Measurements from ENCODE around the gene RGS8. TPM values are rescaled to one million over a fixed set of nuclear protein-coding genes. Genes with fewer than 3 reads are reported as not detected.

The RGS8 gene
- polyA plus RNA-seq (2012; ENCODE audit: low read depth, missing spikeins), result 0.09 TPM

GRCh38 chr1:182684116-182684828 is at the start of gene RGS8:
TSS of gene RGS8 (minus strand) at chr1:182684587. CDS start at chr1:182669649, 14,938 bp downstream.
- FAIRE-seq (no peak), DNase-seq (ENCODE audit: insufficient read length, low spot score) (no peak)

GRCh38 chr1:182731852-182732575 is 47.6 kb upstream of the RGS8 start:
- DNase-seq (ENCODE audit: insufficient read length, low spot score) (no peak), FAIRE-seq (no peak)
- TF ChIP-seq TAF1 (IDR thresholded peaks at IDR 0.05; ENCODE audit: low read depth, low read length), result no peak
- no peak for TF ChIP-seq POLR2AphosphoS5 (IDR thresholded peaks at IDR 0.05; ENCODE audit: low read depth, low read length)
- TF ChIP-seq SPI1 (IDR thresholded peaks at IDR 0.05; ENCODE audit: low read depth, low read length), result no peak
- TF ChIP-seq PAX5 (IDR thresholded peaks at IDR 0.05; ENCODE audit: insufficient read depth, low read length, severe bottlenecking), result no peak
- no peak for TF ChIP-seq POLR2A (IDR thresholded peaks at IDR 0.05; ENCODE audit: low read depth, low read length)
- TF ChIP-seq POU2F2 (IDR thresholded peaks at IDR 0.05; ENCODE audit: low read depth, low read length), result no peak

More at GRCh38 chr1:182684116-182684828, at the start of gene RGS8:
- TF ChIP-seq POLR2AphosphoS5 (IDR thresholded peaks at IDR 0.05; ENCODE audit: low read depth, low read length) (no peak), POLR2A (IDR thresholded peaks at IDR 0.05; ENCODE audit: low read depth, low read length) (no peak), TAF1 (IDR thresholded peaks at IDR 0.05; ENCODE audit: low read depth, low read length) (no peak), SPI1 (IDR thresholded peaks at IDR 0.05; ENCODE audit: low read depth, low read length) (no peak), POU2F2 (IDR thresholded peaks at IDR 0.05; ENCODE audit: low read depth, low read length) (no peak), PAX5 (IDR thresholded peaks at IDR 0.05; ENCODE audit: insufficient read depth, low read length, severe bottlenecking) (no peak)

GRCh38 chr1:182726912-182727311 is 42.5 kb upstream of the RGS8 start:
- DNase-seq (ENCODE audit: insufficient read length, low spot score) (no peak), FAIRE-seq (no peak)
- TF ChIP-seq TAF1 (IDR thresholded peaks at IDR 0.05; ENCODE audit: low read depth, low read length), result no peak
- no peak for TF ChIP-seq SPI1 (IDR thresholded peaks at IDR 0.05; ENCODE audit: low read depth, low read length)
- no peak for TF ChIP-seq POLR2AphosphoS5 (IDR thresholded peaks at IDR 0.05; ENCODE audit: low read depth, low read length)
- no peak for TF ChIP-seq POU2F2 (IDR thresholded peaks at IDR 0.05; ENCODE audit: low read depth, low read length)
- TF ChIP-seq PAX5 (IDR thresholded peaks at IDR 0.05; ENCODE audit: insufficient read depth, low read length, severe bottlenecking), result no peak
- no peak for TF ChIP-seq POLR2A (IDR thresholded peaks at IDR 0.05; ENCODE audit: low read depth, low read length)

GRCh38 chr1:182725259-182726255 is 41.2 kb upstream of the RGS8 start:
- DNase-seq (ENCODE audit: insufficient read length, low spot score) (no peak), FAIRE-seq (no peak)
- TF ChIP-seq POLR2AphosphoS5 (IDR thresholded peaks at IDR 0.05; ENCODE audit: low read depth, low read length) (no peak), TAF1 (IDR thresholded peaks at IDR 0.05; ENCODE audit: low read depth, low read length) (no peak), POU2F2 (IDR thresholded peaks at IDR 0.05; ENCODE audit: low read depth, low read length) (no peak), POLR2A (IDR thresholded peaks at IDR 0.05; ENCODE audit: low read depth, low read length) (no peak), PAX5 (IDR thresholded peaks at IDR 0.05; ENCODE audit: insufficient read depth, low read length, severe bottlenecking) (no peak)

GRCh38 chr1:182724215-182724614 is 39.8 kb upstream of the RGS8 start:
- no peak for TF ChIP-seq POU2F2 (IDR thresholded peaks at IDR 0.05; ENCODE audit: low read depth, low read length)
- TF ChIP-seq PAX5 (IDR thresholded peaks at IDR 0.05; ENCODE audit: insufficient read depth, low read length, severe bottlenecking), result no peak
- no peak for TF ChIP-seq SPI1 (IDR thresholded peaks at IDR 0.05; ENCODE audit: low read depth, low read length)
- no peak for TF ChIP-seq POLR2A (IDR thresholded peaks at IDR 0.05; ENCODE audit: low read depth, low read length)
- no peak for TF ChIP-seq TAF1 (IDR thresholded peaks at IDR 0.05; ENCODE audit: low read depth, low read length)
- TF ChIP-seq POLR2AphosphoS5 (IDR thresholded peaks at IDR 0.05; ENCODE audit: low read depth, low read length), result no peak
- FAIRE-seq (no peak), DNase-seq (ENCODE audit: insufficient read length, low spot score) (no peak)

- TF ChIP-seq POLR2A (IDR thresholded peaks at IDR 0.05; ENCODE audit: low read depth, low read length) (no peak), POU2F2 (IDR thresholded peaks at IDR 0.05; ENCODE audit: low read depth, low read length) (no peak), POLR2AphosphoS5 (IDR thresholded peaks at IDR 0.05; ENCODE audit: low read depth, low read length) (no peak), TAF1 (IDR thresholded peaks at IDR 0.05; ENCODE audit: low read depth, low read length) (no peak), PAX5 (IDR thresholded peaks at IDR 0.05; ENCODE audit: insufficient read depth, low read length, severe bottlenecking) (no peak), SPI1 (IDR thresholded peaks at IDR 0.05; ENCODE audit: low read depth, low read length) (no peak)
- no peak for DNase-seq (ENCODE audit: insufficient read length, low spot score)
- FAIRE-seq, result no peak
These were observed 38.8 kb upstream of the RGS8 start for GRCh38 chr1:182723200-182723599.

GRCh38 chr1:182721525-182721924 is 37.1 kb upstream of the RGS8 start:
- no peak for FAIRE-seq
- TF ChIP-seq PAX5 (IDR thresholded peaks at IDR 0.05; ENCODE audit: insufficient read depth, low read length, severe bottlenecking), result no peak
- no peak for TF ChIP-seq TAF1 (IDR thresholded peaks at IDR 0.05; ENCODE audit: low read depth, low read length)
- TF ChIP-seq POU2F2 (IDR thresholded peaks at IDR 0.05; ENCODE audit: low read depth, low read length), result no peak

GRCh38 chr1:182720463-182720862 is 36.1 kb upstream of the RGS8 start:
- TF ChIP-seq POLR2AphosphoS5 (IDR thresholded peaks at IDR 0.05; ENCODE audit: low read depth, low read length), result no peak
- TF ChIP-seq POLR2A (IDR thresholded peaks at IDR 0.05; ENCODE audit: low read depth, low read length), result no peak
- no peak for TF ChIP-seq TAF1 (IDR thresholded peaks at IDR 0.05; ENCODE audit: low read depth, low read length)
- no peak for TF ChIP-seq SPI1 (IDR thresholded peaks at IDR 0.05; ENCODE audit: low read depth, low read length)
- no peak for TF ChIP-seq PAX5 (IDR thresholded peaks at IDR 0.05; ENCODE audit: insufficient read depth, low read length, severe bottlenecking)
- TF ChIP-seq POU2F2 (IDR thresholded peaks at IDR 0.05; ENCODE audit: low read depth, low read length), result no peak
- DNase-seq (ENCODE audit: insufficient read length, low spot score), result no peak
- no peak for FAIRE-seq

More at GRCh38 chr1:182721525-182721924, 37.1 kb upstream of the RGS8 start:
- no peak for DNase-seq (ENCODE audit: insufficient read length, low spot score)
